ENCODE data around the gene CAPN11. TPM values are rescaled to one million over a fixed set of nuclear protein-coding genes. Genes with fewer than 3 reads are reported as not detected.
A peak's percentile ranks its signal among the peaks of the same experiment; 100 is the strongest.

CAPN11 gene
- total RNA-seq (not detected in 2 replicates), polyA plus RNA-seq (not detected in 2 replicates)

- Histone ChIP-seq H3K4me3 (no peak within 1 kb of the TSS), H3K36me3 (no peaks in the 10 kb centered on the region), H3K9me3 (ENCODE audit: low read depth) (no peaks in the 10 kb centered on the region), H3K4me1 (ENCODE audit: low read depth) (no peaks in the 10 kb centered on the region), H3K27ac (no peak within 1 kb of the TSS), H3K27me3 (no peaks in the 10 kb centered on the region)
- no peak for TF ChIP-seq CTCF (IDR thresholded peaks at IDR 0.05; ENCODE audit: low read depth, low read length)
- DNase-seq (ENCODE audit: low read depth in 1 of 2, low spot score in 1 of 2) = no peak
Measured at GRCh38 chr6:44158770-44159228, at the start of gene CAPN11. Gene CAPN11 (plus strand): TSS chr6:44158820. CDS start chr6:44158849, 29 bp downstream.

- peak overlapping the region; percentile 82 for H3K27ac ChIP-seq
- H3K9me3 ChIP-seq (ENCODE audit: low read depth) = no peaks in the 10 kb centered on the region
- DNase-seq (ENCODE audit: low read depth in 1 of 2, low spot score in 1 of 2) = no peak
- peaks cover 28% of the 10 kb centered on the region for H3K36me3 ChIP-seq
- H3K27me3 ChIP-seq = no peaks in the 10 kb centered on the region
- no peak overlapping the region for H3K4me3 ChIP-seq
- no peak for TF ChIP-seq CTCF (IDR thresholded peaks at IDR 0.05; ENCODE audit: low read depth, low read length)
- H3K4me1 ChIP-seq (ENCODE audit: low read depth) = peaks cover 4% of the 10 kb centered on the region
Measured at GRCh38 chr6:44109212-44109611, 49.4 kb upstream of the CAPN11 start.

GRCh38 chr6:44110005-44110676 lies 48.5 kb upstream of the CAPN11 start:
- no peak for TF ChIP-seq CTCF (IDR thresholded peaks at IDR 0.05; ENCODE audit: low read depth, low read length)
- no peak for DNase-seq (ENCODE audit: low read depth in 1 of 2, low spot score in 1 of 2)
- no peak overlapping the region for H3K4me3 ChIP-seq
- peaks cover 23% of the 10 kb centered on the region for H3K36me3 ChIP-seq
- H3K9me3 ChIP-seq (ENCODE audit: low read depth) = no peaks in the 10 kb centered on the region
- H3K4me1 ChIP-seq (ENCODE audit: low read depth) = peaks cover 4% of the 10 kb centered on the region
- no peaks in the 10 kb centered on the region for H3K27me3 ChIP-seq
- peak overlapping the region; percentile 82 for H3K27ac ChIP-seq

- Histone ChIP-seq H3K27ac (peak overlapping the region; percentile 82), H3K9me3 (ENCODE audit: low read depth) (no peaks in the 10 kb centered on the region), H3K36me3 (peaks cover 23% of the 10 kb centered on the region), H3K4me1 (ENCODE audit: low read depth) (peaks cover 4% of the 10 kb centered on the region), H3K4me3 (no peak overlapping the region), H3K27me3 (no peaks in the 10 kb centered on the region)
- DNase-seq (ENCODE audit: low read depth in 1 of 2, low spot score in 1 of 2) = no peak
- TF ChIP-seq CTCF (IDR thresholded peaks at IDR 0.05; ENCODE audit: low read depth, low read length) = no peak
Measured at GRCh38 chr6:44110966-44111365, 47.7 kb upstream of the CAPN11 start.

- Histone ChIP-seq H3K27ac (no peak overlapping the region), H3K36me3 (peaks cover 23% of the 10 kb centered on the region), H3K4me3 (no peak overlapping the region), H3K4me1 (ENCODE audit: low read depth) (peaks cover 4% of the 10 kb centered on the region), H3K9me3 (ENCODE audit: low read depth) (no peaks in the 10 kb centered on the region), H3K27me3 (no peaks in the 10 kb centered on the region)
- TF ChIP-seq CTCF (IDR thresholded peaks at IDR 0.05; ENCODE audit: low read depth, low read length) = no peak
- DNase-seq (ENCODE audit: low read depth in 1 of 2, low spot score in 1 of 2) = no peak
Measured at GRCh38 chr6:44111434-44112417, 46.9 kb upstream of the CAPN11 start.

Measured in cardiac muscle cell (in vitro differentiated cells and primary cell).